Uterus (tissue), 4 donors: ENCODE data around the gene SCN5A. TPM values are rescaled to one million over a fixed set of nuclear protein-coding genes. Genes with fewer than 3 reads are reported as not detected.

Source experiments
- DNase-seq, 2 donors: peaks; one replicate each; pipeline ENCODE4 v3.0.0-alpha.2; 2019 to 2020
- H3K27ac ChIP-seq, 2 donors: fragments of 200-600 bp; sonication (generic); 1 replicate in 1 of 2; 2 replicates in 1 of 2; pipeline ENCODE4 v1.5.1; 2016 to 2018
- H3K27me3 ChIP-seq, 2 donors: fragments of 200-600 bp; sonication (generic); one replicate each; pipeline ENCODE4 v1.5.1; 2018 to 2019; ENCODE audit warnings: control low read depth in 1 of 2
- H3K36me3 ChIP-seq, 2 donors: fragments of 200-600 bp; sonication (generic); one replicate each; pipeline ENCODE4 v1.5.1; 2019; ENCODE audit warnings: control low read depth in 1 of 2
- H3K4me1 ChIP-seq, 2 donors: fragments of 200-600 bp; sonication (generic); one replicate each; pipeline ENCODE4 v1.5.1; 2018 to 2019; ENCODE audit warnings: control low read depth in 1 of 2
- H3K4me3 ChIP-seq, 2 donors: fragments of 200-600 bp; sonication (generic); 1 replicate in 1 of 2; 2 replicates in 1 of 2; pipeline ENCODE4 v1.5.1; 2018 to 2019; ENCODE audit warnings: mild to moderate bottlenecking in 1 of 2
- H3K9me3 ChIP-seq, 2 donors: fragments of 200-600 bp; sonication (generic); one replicate each; pipeline ENCODE4 v1.5.1; 2019; ENCODE audit warnings: control low read depth in 1 of 2
- CTCF ChIP-seq, 4 experiments: fragments of 200-600 bp in 2 of 4; fragments of 450-650 bp in 2 of 4; sonication (generic) in 2 of 4; IDR thresholded peaks; one replicate each; pipeline ENCODE4 v1.5.1; 2016 to 2019; ENCODE audit warnings: antibody characterized with exemption in 4 of 4, mild to moderate bottlenecking in 2 of 4, moderate library complexity in 1 of 4
- POLR2A ChIP-seq, 2 donors: fragments of 450-650 bp; IDR thresholded peaks; one replicate each; pipeline ENCODE4 v1.6.1; 2016; ENCODE audit warnings: antibody characterized with exemption in 2 of 2, mild to moderate bottlenecking in 1 of 2, moderate library complexity in 1 of 2
- intact Hi-C: fragments of 100-400 bp; cut with DNase I; formaldehyde crosslinking; loops from one replicate; pipeline ENCODE4 v1.15.1; 2023; ENCODE audit warnings: low total_unique reads
- total RNA-seq, 4 donors: library from RNA; depleted of rRNA in 3 of 4; stranded (reverse); fragments of >200 nt in 3 of 4; gene quantifications; one replicate each; pipeline versions ENCODE4 v1.1.0 to v1.2.4, GENCODE V29; 2014 to 2023
- donor health status: DM: yes; HTN: yes; CAD: no.

Gene SCN5A
- total RNA-seq, 4 donors from 2014 or later: under 0.01 to 3.2 (median 1.6) TPM; not detected in 1

DNA sequence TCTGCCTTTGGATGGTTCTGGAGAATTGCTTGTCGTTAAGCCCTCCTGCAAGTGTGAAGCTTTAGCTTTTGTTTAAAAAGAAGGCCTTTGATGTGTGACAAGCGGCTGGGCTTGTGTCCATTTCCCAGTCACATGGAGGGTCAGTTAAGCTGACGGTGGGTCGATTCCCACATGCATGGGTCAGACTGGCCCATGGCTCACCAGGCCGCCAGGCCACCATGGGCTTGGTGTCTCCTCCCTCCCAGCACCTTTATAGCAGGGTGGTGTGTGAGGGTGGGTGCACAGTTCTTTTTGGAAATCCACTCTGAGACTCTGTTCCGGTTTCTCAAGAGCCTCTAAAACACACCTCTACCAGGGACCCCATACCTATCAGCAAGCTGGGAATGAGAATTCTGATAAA lies 67.2 kb downstream of the SCN5A start:
- no peaks in the 10 kb centered on the region for H3K4me1 ChIP-seq
- DNase-seq: no peak
- no peak for TF ChIP-seq CTCF (IDR thresholded peaks at IDR 0.05)
- no peak overlapping the region for H3K27ac ChIP-seq
- H3K9me3 ChIP-seq: no peaks in the 10 kb centered on the region
- H3K36me3 ChIP-seq: no peaks in the 10 kb centered on the region
- H3K27me3 ChIP-seq: no peaks in the 10 kb centered on the region
- intact Hi-C loops: no loop called here
- no peak overlapping the region for H3K4me3 ChIP-seq

DNA sequence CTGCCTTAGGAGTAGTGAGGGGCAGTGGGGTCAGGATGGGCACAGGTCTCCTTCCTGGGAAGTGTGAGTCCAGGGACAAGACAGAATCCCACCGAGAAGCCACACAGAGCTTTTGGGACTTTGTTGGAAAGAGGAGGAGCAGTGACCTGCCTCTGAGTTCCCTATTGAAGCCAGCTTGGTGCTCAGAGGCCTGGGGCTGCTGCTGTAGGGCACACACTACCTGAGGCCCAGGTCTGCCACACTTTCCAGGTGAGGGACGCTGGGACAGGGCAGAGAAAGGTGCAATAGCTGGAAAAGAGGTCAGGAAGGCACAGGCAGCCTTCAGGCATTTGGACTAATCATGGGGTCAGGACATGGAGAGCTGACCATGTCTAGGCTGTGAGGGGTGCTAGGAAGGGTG lies 67.7 kb downstream of the SCN5A start:
- Histone ChIP-seq H3K27me3 (no peaks in the 10 kb centered on the region), H3K27ac (no peak overlapping the region), H3K4me3 (no peak overlapping the region), H3K36me3 (no peaks in the 10 kb centered on the region), H3K4me1 (no peaks in the 10 kb centered on the region), H3K9me3 (no peaks in the 10 kb centered on the region)
- no peak for DNase-seq
- TF ChIP-seq POLR2A (IDR thresholded peaks at IDR 0.05) (no peak), CTCF (IDR thresholded peaks at IDR 0.05) (no peak)
- intact Hi-C loops: no loop called here

- no peak for DNase-seq
- intact Hi-C loops: no loop called here
- H3K36me3 ChIP-seq: no peaks in the 10 kb centered on the region
- H3K27me3 ChIP-seq: no peaks in the 10 kb centered on the region
- no peak overlapping the region for H3K4me3 ChIP-seq
- H3K27ac ChIP-seq: no peak overlapping the region
- TF ChIP-seq CTCF (IDR thresholded peaks at IDR 0.05) (no peak), POLR2A (IDR thresholded peaks at IDR 0.05) (no peak)
- no peaks in the 10 kb centered on the region for H3K9me3 ChIP-seq
- H3K4me1 ChIP-seq: no peaks in the 10 kb centered on the region
Measured at GRCh38 chr3:38580450-38581382, 68.8 kb downstream of the SCN5A start.

- Histone ChIP-seq H3K4me3 (no peak overlapping the region), H3K27ac (no peak overlapping the region), H3K27me3 (no peaks in the 10 kb centered on the region), H3K9me3 (no peaks in the 10 kb centered on the region), H3K36me3 (no peaks in the 10 kb centered on the region), H3K4me1 (no peaks in the 10 kb centered on the region)
- intact Hi-C loops: no loop called here
- DNase-seq: no peak
- TF ChIP-seq POLR2A (IDR thresholded peaks at IDR 0.05) (no peak), CTCF (IDR thresholded peaks at IDR 0.05) (no peak)
Measured at GRCh38 chr3:38579551-38580449, 69.7 kb downstream of the SCN5A start.

DNA sequence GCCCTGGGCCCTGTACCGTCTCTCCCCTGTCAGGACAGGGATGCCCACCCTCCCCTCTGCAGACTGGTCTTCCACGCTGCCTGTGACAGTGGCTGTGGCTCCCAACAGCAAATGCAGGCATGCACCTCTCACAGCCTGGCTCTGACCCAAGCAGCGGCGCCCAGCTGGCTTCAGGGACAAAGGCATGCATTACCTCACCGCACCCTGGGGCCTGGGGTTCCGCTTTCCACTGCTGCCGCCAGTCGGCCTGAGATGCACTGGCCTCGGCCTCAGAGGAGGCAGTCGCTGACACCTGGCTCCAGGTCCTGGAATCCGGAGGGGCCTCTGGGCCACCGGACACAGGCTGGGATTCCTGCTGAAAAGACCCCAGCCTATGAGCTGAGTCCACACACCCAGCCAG lies 70.3 kb downstream of the SCN5A start:
- no peak for DNase-seq
- TF ChIP-seq POLR2A (IDR thresholded peaks at IDR 0.05): no peak
- no peak for TF ChIP-seq CTCF (IDR thresholded peaks at IDR 0.05)
- no peaks in the 10 kb centered on the region for H3K36me3 ChIP-seq

More for the DNA sequence above, 70.3 kb downstream of the SCN5A start:
- Histone ChIP-seq H3K4me1 (no peaks in the 10 kb centered on the region), H3K27ac (no peak overlapping the region), H3K9me3 (no peaks in the 10 kb centered on the region), H3K27me3 (no peaks in the 10 kb centered on the region), H3K4me3 (no peak overlapping the region)
- intact Hi-C loops: no loop called here
